ENCODE data around the gene UPP1.
"Not testable (repeated sequence)": the region's sequence is repeated elsewhere in the genome, so short reads cannot be mapped to it uniquely, and the experiment has no call there.

The UPP1 gene

DNA sequence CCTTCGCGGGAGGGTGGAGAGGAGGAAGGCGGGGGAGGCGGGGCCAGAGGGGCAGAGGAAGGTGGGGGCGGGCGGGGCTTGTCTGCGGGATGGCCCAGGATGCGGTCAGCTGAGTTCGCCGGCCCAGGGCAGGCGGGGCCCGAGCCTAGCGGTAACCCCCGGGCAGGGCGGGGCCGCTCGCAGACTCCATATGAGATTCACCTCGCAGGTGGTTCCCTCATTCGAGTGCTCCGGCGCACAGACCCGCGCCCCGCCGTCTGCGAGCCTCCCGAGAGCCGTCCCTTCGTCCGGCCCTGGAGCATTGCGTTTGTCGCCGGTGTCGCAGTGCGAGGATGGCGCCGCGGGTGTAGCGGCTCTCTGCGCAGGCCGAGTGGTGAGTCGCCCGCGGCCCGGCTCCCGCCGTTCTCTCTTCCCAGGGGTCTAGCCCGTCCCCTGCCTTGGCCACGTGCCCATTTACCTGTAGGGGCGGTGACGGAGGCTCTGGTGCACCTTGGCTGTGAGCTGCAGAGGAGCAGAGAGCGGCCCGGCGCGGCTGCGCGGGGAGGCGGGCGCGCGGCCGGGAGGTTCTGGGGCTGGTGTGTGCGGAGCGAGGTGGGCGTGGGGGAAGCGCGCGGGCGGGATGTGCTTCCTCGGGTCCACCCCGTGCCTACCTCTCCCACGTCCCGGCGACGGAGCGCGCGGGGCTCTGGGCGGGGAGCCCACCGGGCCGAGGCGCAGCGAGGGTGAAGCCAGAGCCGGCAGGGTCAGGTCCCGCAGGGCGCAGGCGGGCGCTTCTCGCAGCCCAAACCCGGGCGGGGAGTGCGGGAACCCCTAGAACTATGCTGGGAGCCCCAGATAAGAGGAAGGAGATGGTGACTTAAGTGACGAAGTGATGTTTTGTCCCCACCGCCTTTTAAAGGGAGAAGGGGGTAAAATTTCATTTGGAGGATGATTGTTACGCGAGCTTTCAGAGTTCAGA is at the start of gene UPP1:
TSS of gene UPP1 (plus strand) at position 220 of the 958 bp plus-strand sequence. CDS start 5,519 bp downstream, outside the sequence.
- in situ Hi-C loops (cut with HindIII; ENCODE audit: low sequenced_read_pairs), result loop anchor here (5.0 kb wide), 1 partner anchor 57 kb away; no protein-coding TSS in a partner anchor

DNA sequence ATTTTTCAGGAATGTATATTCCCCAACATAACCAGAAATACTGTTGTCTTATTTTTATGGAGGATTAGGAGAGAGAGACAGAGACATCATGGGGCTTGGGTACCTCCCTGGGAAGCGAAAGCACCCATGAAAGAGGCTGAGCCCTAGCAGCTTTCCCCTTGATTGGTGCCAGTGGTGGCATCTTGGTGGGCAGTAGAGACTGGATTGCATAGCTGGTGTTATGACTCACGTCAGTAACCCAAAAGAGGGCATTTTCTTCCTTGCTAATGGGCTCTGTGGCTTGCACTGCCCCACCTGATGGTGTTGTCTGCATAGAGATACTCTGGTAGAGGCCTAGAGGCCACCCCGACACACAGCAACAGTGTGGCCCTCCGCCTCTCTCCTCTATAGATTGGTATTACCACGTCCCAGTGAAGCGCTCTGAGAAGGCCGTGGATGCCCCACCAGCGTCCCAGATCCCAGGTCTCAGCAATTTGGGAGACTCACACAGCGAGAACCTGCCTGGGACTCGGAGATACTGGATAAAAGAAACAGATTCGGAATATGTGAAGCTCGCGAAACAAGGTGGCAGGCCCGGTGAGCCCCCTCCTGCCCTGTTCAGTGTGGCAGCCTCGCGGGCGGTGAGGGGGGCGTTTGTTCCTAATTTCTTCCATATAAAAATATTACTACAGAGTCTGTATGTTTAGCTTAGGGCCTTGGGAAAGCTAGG is 48.0 kb upstream of the UPP1 start:
- in situ Hi-C loops (cut with HindIII; ENCODE audit: low sequenced_read_pairs), result no loop called here

DNA sequence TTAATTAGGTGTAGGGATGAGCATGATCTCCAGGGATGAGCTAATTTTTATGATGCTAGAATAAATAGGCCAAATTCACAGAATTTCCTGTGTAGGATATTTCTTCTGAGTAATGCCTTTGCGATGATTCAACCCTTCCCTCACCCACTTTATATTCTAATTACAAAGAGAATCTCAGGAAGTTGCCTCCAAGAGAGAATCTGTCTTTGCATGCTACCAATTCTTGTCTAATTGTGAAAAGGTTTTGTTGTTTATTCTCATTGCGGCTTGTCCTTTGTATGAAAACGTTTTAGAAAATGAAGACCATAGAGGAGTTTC is 47.5 kb upstream of the UPP1 start:
- in situ Hi-C loops (cut with HindIII; ENCODE audit: low sequenced_read_pairs), result no loop called here

DNA sequence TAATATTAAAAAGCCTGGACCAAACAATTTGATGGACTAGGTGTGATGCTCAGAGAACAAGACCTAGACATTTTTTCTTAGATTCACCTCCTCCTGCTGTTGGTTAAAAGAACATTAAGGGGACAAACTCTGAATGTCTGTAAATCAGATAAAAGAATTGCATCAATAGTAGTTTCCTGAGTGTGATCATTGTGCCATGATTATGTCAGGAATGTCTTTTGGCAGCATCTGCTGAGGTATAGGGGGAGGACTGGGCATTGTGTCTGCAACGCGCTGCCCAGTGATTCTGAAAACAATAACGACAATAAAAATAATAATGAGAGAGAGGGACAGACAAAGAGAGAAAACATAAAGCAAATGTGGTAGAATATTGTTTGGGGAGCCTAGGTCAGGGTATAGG is 46.8 kb upstream of the UPP1 start:
- in situ Hi-C loops (cut with HindIII; ENCODE audit: low sequenced_read_pairs), result no loop called here

DNA sequence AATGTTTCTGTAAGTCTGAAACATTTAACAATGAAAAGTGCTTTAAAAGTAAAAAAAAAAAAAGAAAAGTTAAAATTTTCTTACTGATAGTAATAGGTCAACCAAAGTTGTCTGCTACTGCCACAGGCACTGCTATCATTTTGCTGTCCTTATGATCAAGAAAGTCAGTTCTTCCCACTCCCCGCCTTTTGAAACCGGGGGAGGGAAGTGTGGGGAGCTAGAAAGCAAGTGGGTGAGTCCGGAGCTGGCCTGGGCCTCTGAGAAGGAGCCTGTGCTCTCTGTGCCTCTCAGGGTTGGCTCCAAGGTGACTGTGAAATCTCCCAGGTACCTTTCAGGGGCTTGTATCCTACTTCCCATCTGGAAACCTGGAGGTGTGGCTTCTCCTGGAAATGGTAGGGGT is 46.4 kb upstream of the UPP1 start:
- in situ Hi-C loops (cut with HindIII; ENCODE audit: low sequenced_read_pairs), result no loop called here

DNA sequence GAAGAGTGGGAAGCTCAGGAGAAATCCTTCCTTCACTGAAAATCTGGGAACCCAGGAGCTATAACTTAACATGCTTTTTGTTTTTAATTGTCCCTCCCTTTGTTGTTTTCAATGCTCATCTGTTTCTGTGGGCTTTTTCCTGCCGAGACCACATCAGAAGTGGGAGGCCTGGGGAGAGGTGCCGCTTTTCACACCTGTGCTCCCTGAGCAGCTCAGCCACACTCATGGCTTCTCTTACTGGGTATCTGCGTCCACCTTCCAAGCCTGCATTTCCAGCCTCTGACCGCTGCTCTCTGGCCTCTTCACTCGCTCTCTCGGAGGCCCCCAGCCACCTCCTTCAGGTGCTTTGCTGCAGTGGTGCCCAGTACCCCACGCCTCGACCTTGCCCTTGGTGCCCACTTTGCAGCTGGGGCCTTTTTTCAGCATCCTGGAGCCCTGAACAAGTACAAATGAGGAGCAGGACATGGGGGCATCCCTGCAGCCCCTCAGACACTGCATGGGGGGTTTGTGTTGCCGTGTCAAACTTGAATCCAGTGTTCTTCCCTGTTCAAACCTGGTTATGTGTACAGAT is 43.8 kb upstream of the UPP1 start:
- in situ Hi-C loops (cut with HindIII; ENCODE audit: low sequenced_read_pairs), result no loop called here

DNA sequence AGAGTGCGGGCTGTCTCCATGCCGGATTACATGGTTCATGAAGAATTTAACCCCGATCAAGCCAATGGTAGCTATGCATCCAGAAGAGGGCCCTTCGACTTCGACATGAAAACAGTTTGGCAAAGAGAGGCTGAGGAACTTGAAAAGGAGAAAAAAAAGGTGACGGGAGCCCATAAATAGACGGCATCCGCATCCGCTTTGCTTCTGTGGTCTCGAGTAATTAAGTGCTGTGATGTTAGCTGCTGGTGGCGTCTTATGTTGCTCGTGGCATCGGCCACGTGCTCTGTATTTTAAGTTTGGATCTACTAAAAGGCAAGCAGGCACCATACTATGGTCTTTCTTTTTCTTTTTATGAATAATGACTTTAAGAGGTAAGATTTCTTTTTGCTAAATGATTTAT is 42.6 kb upstream of the UPP1 start:
- in situ Hi-C loops (cut with HindIII; ENCODE audit: low sequenced_read_pairs), result no loop called here

DNA sequence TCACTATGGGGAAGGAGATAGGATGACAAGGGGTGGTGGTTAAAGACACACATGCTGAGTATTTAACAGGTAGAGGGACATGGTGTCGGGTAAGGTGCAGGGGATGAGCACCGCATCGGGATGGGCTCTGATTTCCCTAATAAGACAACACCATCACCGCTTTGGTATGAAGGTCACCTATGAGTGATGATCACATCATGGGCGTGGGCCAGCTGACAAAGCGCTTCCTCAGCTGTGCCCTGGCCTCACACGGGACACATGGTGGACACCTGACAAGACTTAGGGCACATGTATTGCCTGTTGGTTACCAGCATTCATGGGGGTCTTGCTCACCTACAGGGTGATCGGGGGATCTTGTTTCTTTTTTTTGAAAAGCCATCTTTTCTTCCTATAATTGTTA is 41.0 kb upstream of the UPP1 start:
- in situ Hi-C loops (cut with HindIII; ENCODE audit: low sequenced_read_pairs), result no loop called here

DNA sequence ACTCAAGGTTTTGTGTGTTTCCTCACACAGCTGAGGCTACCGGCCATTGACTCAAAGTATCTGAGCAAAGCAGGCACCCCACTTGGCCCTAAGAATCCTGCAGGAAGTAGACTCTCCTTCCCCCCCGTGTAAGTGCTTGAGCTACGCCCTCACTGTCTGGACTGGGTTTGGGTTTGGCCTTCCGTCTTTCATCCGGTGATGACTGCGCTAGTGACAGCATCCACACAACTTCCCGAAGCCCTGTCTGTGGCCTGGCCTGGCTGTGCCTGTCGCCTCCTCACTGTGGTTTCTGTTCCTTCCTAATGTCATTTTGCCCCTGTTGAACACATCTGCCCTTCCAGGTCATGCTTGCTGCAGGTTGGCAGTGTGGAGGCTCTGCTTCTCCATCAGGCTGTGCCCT is 39.2 kb upstream of the UPP1 start:
- in situ Hi-C loops (cut with HindIII; ENCODE audit: low sequenced_read_pairs), result no loop called here

DNA sequence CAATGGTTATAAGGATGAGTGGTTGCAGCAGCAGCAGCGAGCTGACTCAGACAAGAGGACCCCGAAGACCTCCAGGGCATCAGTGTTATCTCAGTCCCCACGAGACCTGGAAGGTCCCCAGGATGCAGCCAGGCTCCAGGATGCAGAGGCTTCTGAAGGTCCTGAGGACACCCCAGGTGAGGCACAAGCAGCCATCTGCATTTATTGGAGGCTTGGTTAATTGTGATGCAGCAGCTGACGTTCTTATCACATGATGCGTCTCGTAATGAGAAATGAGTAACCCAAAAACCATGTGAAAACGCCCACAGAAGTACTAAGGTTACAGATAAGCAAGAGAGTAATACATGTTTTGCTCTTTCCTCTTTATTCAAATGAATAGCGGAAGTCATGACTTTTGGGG is 36.3 kb upstream of the UPP1 start:
- in situ Hi-C loops (cut with HindIII; ENCODE audit: low sequenced_read_pairs), result no loop called here

DNA sequence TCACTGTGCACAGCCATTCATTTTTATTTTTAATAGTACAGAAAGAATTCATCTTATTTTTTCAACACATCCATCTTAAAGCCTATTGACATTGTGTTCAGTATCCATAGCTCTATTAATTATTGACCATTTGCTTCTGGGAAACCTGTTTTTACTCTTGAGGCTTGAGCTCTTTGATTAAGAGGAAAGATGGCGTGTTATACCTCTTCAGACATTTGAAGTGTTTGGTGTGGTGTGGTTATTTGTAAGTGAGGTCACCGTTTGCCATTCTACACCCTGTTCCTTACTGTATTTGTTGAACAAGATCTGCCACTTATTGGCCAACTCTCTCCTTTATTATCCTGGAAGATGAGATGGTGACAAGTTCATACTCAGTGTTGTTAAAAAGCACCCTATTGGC is 35.3 kb upstream of the UPP1 start:
- in situ Hi-C loops (cut with HindIII; ENCODE audit: low sequenced_read_pairs), result no loop called here

DNA sequence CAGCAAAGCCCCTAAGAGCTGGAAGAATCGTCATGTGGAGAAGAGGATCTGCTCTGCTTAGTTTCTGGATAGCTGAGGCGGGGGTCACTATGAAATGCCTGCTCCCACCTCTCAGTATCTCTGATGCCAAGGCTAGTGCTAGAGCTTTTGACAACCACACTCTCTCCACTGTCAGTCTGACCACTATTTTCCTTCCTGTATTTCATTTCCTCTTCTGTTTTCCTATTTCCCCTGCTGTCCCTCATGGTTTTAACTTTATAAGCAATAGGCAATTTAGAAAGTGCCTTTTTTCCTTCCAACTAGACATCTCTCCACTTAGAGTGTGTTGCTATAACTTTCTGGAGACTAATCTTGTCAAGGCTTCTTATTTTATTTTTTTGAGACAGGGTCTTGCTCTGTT is 30.1 kb upstream of the UPP1 start:
- in situ Hi-C loops (cut with HindIII; ENCODE audit: low sequenced_read_pairs), result no loop called here

DNA sequence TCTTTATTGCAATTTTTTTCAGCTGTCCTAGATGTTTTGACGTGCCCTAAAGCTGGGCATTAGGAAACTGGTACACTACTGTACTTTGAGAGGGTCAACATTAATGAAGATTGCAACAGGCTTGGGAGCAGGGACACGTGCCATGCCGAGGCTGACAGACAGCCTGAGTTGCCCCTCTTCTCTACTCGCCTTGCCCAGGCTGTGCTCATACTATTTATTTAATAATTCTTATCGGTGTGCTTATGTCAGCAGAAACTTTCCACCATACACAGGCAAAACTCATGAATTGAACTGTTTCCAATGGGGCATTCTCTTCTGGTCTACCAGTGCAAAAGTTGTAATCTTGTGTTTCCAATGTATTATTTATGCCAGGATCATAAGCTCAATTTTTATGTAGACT is 29.4 kb upstream of the UPP1 start:
- in situ Hi-C loops (cut with HindIII; ENCODE audit: low sequenced_read_pairs), result no loop called here

DNA sequence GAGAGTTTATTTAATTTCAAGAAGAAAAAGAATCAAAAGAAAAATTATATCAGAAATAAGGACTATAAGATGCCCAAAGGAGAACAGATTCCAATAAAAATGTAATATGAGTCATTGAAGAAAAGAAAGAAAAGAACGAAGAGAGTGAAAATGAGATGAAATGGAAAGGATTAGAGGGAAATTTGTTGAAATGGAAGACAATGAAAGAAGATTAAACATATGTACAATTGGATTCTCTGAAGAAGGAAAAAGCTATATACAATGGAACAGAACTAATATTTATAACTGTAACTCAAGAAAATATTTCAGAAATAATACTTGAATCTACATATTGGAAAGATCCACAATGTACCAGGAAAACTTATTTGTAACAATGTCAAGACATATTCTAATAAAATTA is 25.1 kb upstream of the UPP1 start:
- in situ Hi-C loops (cut with HindIII; ENCODE audit: low sequenced_read_pairs), result no loop called here

DNA sequence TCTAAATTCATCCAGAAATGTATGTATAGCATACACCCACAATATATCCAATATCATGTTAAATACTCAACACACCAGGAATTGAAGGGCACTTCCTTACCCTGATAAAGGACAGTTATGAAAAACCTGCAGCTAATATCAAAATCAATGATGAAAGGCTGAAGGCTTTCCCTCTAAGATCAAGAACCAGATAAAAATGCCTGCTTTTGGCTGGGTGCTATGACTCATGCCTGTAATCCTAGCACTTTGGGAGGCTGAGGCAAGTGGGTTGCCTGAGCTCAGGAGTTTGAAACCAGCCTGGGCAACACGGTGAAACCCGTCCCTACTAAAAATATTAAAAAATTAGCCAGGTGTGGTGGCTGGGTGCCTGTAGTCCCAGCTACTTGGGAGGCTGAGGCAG is 21.6 kb upstream of the UPP1 start:
- in situ Hi-C loops (cut with HindIII; ENCODE audit: low sequenced_read_pairs), result no loop called here

DNA sequence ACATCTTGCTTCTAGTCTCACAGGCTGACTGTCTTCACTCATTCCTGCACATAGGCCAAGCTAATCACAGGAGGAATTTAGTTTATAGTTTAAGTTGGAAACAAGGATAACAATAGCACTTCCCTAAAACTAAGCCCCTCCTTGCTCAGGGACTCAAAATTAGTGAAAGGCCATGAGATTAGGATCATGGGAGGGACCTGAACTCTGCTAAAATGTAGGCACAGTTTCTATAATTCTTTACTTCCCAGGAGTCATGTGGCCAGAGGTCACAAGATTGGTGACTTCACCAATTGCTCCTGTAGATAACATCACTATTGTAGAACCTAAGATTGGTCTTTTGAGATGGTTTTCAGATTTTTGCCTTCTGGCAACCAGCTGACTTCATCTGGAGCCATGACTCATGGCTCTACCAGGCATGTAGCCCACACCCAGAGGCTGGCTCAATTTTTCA is 14.8 kb upstream of the UPP1 start:
- in situ Hi-C loops (cut with HindIII; ENCODE audit: low sequenced_read_pairs), result no loop called here

DNA sequence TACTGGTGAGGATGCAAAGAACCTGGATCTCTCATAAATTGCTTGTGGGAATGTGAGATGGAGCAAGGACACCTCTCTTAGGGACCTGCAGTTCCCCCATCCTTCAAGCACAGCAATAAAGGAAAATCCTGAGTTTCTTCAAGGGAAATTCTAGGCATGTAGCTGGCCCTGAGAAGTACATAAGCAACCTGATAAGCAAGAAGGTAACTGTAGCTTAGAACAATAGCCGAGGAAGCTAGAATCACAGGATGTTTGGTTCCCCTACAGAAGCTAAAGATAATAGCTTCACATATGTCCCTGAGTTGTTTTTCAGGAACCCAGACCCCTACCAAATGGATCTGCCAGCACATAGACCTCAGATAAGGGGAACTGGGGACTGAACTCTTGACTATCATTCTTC is 11.6 kb upstream of the UPP1 start:
- in situ Hi-C loops (cut with HindIII; ENCODE audit: low sequenced_read_pairs), result no loop called here

DNA sequence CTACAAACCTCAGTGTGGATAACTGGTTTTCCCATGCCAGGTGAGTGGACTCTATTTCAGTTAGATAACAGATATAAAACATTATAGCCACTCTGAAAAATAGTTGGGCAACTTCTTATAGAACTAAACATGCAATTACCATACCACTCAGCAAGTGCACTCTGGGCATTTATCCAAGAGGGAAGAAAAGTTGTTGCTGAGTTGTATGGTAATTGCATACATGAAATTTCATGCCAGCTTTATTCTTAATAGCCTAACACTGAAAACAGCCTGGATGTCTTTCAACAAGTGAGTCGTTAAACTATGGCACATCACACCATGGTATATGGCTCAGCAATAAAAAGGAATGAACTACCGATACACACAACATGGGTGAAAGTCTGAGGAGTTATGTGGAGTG is 10.6 kb upstream of the UPP1 start:
- in situ Hi-C loops (cut with HindIII; ENCODE audit: low sequenced_read_pairs), result no loop called here

DNA sequence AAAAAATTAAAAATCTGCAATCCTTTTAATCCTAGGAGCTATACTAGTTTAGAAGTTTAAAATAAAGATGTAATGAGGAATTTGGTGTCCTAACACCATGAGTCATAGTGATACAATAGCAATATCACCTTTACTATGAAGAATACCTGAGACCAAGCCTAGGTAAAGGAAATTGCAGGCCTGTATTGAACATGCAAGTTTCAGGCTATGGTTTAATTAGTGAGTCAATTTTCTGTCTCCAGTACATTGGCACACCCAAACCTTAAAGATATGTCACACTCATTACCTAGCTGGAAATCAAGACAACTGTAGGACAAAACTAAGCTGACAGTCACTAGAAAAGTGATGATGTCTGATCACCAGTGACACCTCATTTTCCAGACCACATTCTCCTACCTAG is 6.7 kb upstream of the UPP1 start:
- in situ Hi-C loops (cut with HindIII; ENCODE audit: low sequenced_read_pairs), result not testable (repeated sequence)

DNA sequence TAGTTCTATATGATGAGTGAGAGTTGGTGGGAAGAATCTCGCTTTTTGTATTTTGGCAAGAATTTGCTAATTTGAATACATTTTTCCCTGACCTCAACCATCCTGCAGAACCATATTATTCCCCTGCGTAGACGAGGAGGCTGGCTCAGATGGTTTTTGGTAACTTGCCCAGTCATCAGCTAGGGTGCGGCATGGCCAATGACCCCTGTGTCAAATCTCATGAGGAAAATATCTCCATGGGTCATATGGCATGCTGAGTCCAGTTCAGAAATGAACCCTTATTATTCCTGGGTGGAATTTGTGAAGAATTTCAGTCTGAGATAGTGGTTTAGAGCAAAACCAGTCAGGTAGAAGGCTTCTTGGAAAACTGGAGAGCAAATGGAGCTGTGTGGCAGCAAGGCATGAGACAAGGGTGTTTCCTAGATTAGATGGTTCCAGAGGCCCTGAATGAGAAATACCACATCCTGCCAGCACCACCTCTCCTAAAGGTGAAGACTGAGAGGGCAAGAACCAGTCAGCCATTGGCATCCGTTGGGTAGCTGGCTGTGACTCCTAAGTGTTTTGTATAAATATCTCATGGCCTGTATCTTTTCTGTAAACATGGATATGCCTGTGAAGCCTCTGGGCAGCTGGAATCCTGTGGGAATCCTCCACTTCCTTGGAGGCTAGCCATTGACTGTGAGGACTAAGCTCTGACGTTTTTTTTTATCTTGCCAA is 5.8 kb upstream of the UPP1 start:
- in situ Hi-C loops (cut with HindIII; ENCODE audit: low sequenced_read_pairs), result no loop called here

DNA sequence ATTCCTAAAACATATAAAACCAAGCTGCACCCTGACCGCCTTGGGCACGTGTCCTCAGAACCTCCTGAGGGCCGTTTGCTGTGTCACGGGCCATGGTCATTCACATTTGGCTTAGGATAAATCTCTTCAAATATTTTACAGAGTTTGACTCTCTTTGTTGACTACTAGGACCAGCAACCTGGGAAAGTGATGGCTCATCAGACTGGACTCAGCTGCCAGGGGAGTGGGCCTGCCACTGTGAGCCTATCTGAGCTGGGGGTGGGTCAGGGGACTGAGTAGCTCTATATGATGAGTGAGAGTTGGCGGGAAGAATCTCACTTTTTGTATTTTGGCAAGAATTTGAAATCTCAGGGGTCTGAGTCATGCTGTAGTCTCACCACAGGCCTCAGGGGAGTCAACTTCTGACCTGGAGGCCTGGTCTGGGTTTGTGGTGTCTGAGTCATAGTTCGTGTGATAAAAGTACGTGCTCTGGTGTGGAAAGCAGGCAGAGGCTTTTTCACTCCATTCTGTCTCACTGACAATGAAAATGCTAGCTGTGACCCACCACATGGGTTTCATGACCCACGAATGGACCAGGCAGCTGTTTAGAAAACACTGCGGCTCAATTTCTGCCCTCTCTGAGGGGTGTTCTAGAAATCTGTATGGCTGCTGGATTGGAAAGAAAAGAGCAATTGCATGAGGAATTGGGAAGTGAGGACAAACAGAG is 4.2 kb upstream of the UPP1 start:
- in situ Hi-C loops (cut with HindIII; ENCODE audit: low sequenced_read_pairs), result no loop called here
